CD14-positive monocyte (primary cell): ENCODE results near the gene ZFX. TPM values are rescaled to one million over a fixed set of nuclear protein-coding genes. Genes with fewer than 3 reads are reported as not detected.

Source experiments
- DNase-seq, 3 donors: peaks; one replicate each; pipeline ENCODE4 v3.0.0-alpha.2; 2011 to 2022
- H2AFZ ChIP-seq: 2 replicates; pipeline ENCODE4 v1.6.0; 2012; ENCODE audit warnings: mild to moderate bottlenecking, low read depth, low read length, inconsistent platforms; ENCODE audit not compliant: insufficient read depth, poor library complexity, severe bottlenecking
- H3K27ac ChIP-seq, 2 donors: 1 replicate in 1 of 2; 2 replicates in 1 of 2; pipeline ENCODE4 v1.5.1; 2012 to 2013; ENCODE audit warnings: low read length in 2 of 2, control low read depth in 1 of 2, inconsistent platforms in 1 of 2, low read depth in 1 of 2, mild to moderate bottlenecking in 1 of 2
- H3K27me3 ChIP-seq, 2 donors: one replicate each; pipeline versions ENCODE4 v1.6.0 to v1.6.1; 2011 to 2013; ENCODE audit warnings: low read length in 2 of 2; ENCODE audit not compliant: control insufficient read depth in 2 of 2, insufficient read depth in 2 of 2
- H3K36me3 ChIP-seq, 2 donors: replicated peaks in 1 of 2; 1 replicate in 1 of 2; 2 replicates in 1 of 2; pipeline versions ENCODE4 v1.5.1 to v1.6.1; 2012 to 2013; ENCODE audit warnings: low read length in 2 of 2, control low read depth in 1 of 2, inconsistent platforms in 1 of 2, mild to moderate bottlenecking in 1 of 2; ENCODE audit not compliant: insufficient read depth in 2 of 2, control insufficient read depth in 1 of 2
- H3K4me1 ChIP-seq, 2 donors: 1 replicate in 1 of 2; 2 replicates in 1 of 2; pipeline versions ENCODE4 v1.5.1 to v1.6.1; 2012 to 2013; ENCODE audit warnings: low read length in 2 of 2, control low read depth in 1 of 2, inconsistent platforms in 1 of 2, mild to moderate bottlenecking in 1 of 2, moderate library complexity in 1 of 2; ENCODE audit not compliant: insufficient read depth in 2 of 2, control insufficient read depth in 1 of 2
- H3K4me2 ChIP-seq: replicated peaks from 2 replicates; pipeline ENCODE3; 2012; ENCODE audit warnings: low read length, moderate library complexity, mild to moderate bottlenecking; ENCODE audit not compliant: poor library complexity, severe bottlenecking; ENCODE audit errors: extremely low read depth
- H3K4me3 ChIP-seq, 3 experiments: fragments of 200-600 bp in 1 of 3; sonication (generic) in 1 of 3; replicated peaks in 1 of 3; 1 replicate in 2 of 3; 2 replicates in 1 of 3; pipeline ENCODE4 v1.5.1; 2011 to 2013; ENCODE audit warnings: low read length in 3 of 3, mild to moderate bottlenecking in 3 of 3, control low read depth in 2 of 3, low read depth in 2 of 3, inconsistent platforms in 1 of 3, moderate library complexity in 1 of 3
- H3K79me2 ChIP-seq: 2 replicates; pipeline ENCODE4 v1.6.0; 2012; ENCODE audit warnings: mild to moderate bottlenecking, control low read depth, inconsistent platforms, low read length, moderate library complexity; ENCODE audit not compliant: insufficient read depth
- H3K9ac ChIP-seq: 2 replicates; pipeline ENCODE4 v1.6.0; 2017; ENCODE audit warnings: low read length, mild to moderate bottlenecking; ENCODE audit not compliant: insufficient read depth, poor library complexity, severe bottlenecking
- H3K9me3 ChIP-seq, 2 donors: replicated peaks in 1 of 2; 1 replicate in 1 of 2; 2 replicates in 1 of 2; pipeline versions ENCODE4 v1.5.1 to v1.6.1; 2012 to 2013; ENCODE audit warnings: low read length in 2 of 2, control low read depth in 1 of 2; ENCODE audit not compliant: control insufficient read depth in 1 of 2, insufficient read depth in 1 of 2
- H4K20me1 ChIP-seq: 2 replicates; pipeline ENCODE4 v1.6.0; 2012; ENCODE audit warnings: mild to moderate bottlenecking, low read length, control low read depth, moderate library complexity; ENCODE audit not compliant: insufficient read depth
- H3K27ac Mint-ChIP-seq, 7 donors: one replicate each; pipeline ENCODE4 v1.8.0; 2020; ENCODE audit warnings: mild to moderate bottlenecking in 7 of 7, mixed read lengths in 7 of 7, moderate library complexity in 6 of 7, inconsistent platforms in 2 of 7
- H3K27me3 Mint-ChIP-seq, 3 donors: one replicate each; pipeline ENCODE4 v1.8.0; 2021 to 2022; ENCODE audit warnings: low read depth in 3 of 3, mild to moderate bottlenecking in 3 of 3, mixed read lengths in 3 of 3, moderate library complexity in 3 of 3, inconsistent platforms in 1 of 3
- H3K36me3 Mint-ChIP-seq, 2 donors: one replicate each; pipeline ENCODE4 v1.8.0; 2020; ENCODE audit warnings: mixed read lengths in 2 of 2, inconsistent platforms in 1 of 2, mild to moderate bottlenecking in 1 of 2
- H3K4me1 Mint-ChIP-seq: one replicate; pipeline ENCODE4 v1.8.0; 2020; ENCODE audit warnings: mild to moderate bottlenecking, mixed read lengths
- H3K4me3 Mint-ChIP-seq, 2 donors: one replicate each; pipeline ENCODE4 v1.8.0; 2020; ENCODE audit warnings: mild to moderate bottlenecking in 2 of 2, mixed read lengths in 2 of 2, moderate library complexity in 1 of 2
- H3K9me3 Mint-ChIP-seq, 7 donors: one replicate each; pipeline ENCODE4 v1.8.0; 2020 to 2022; ENCODE audit warnings: mixed read lengths in 7 of 7, mild to moderate bottlenecking in 6 of 7, moderate library complexity in 6 of 7, inconsistent platforms in 2 of 7
- CTCF ChIP-seq: fragments of 200-600 bp; IDR thresholded peaks from one replicate; pipeline ENCODE4 v1.8.0; 2022; ENCODE audit warnings: antibody characterized with exemption, mild to moderate bottlenecking
- WGBS: methylation state at CpG from one replicate; pipeline ENCODE4 v1.1.5; 2013; ENCODE audit warnings: missing lambda C conversion rate; ENCODE audit not compliant: insufficient coverage; 5-methylcytosine and 5-hydroxymethylcytosine counted together
- intact Hi-C, 2 donors: fragments of 100-400 bp; cut with micrococcal nuclease; formaldehyde crosslinking; loops; one replicate each; pipeline versions ENCODE4 v1.15.0 to v1.15.1; 2023
- polyA plus RNA-seq, 3 donors: library from polyadenylated mRNA; depleted of rRNA in 1 of 3; unstranded in 2 of 3; stranded (reverse) in 1 of 3; fragments of 300-500 nt in 2 of 3; fragments of >200 nt in 1 of 3; fragmentation: Illumina TruSeq in 2 of 3; gene quantifications; 1 replicate in 2 of 3; 2 replicates in 1 of 3; pipeline ENCODE4 v1.2.3, GENCODE V29; 2012 to 2021

ZFX gene
- polyA plus RNA-seq, 3 donors: 22.3 to 31.1 (median 30.2) TPM

- no peaks in the 10 kb centered on the region for H3K79me2 ChIP-seq
- WGBS: no CpG with 5 or more reads among the region's 6 CpGs
These were observed 95.7 kb downstream of the ZFX start for GRCh38 chrX:24245202-24245601.

GRCh38 chrX:24248042-24248441 lies 98.5 kb downstream of the ZFX start:
- whole genome bisulfite sequencing: no CpG with 5 or more reads among the region's 4 CpGs
- peaks cover 1 to 47% (median 1%) of the 10 kb centered on the region in 3 donors for H3K27me3 Mint-ChIP-seq
- no peaks in the 10 kb centered on the region for H3K36me3 Mint-ChIP-seq

More at GRCh38 chrX:24245202-24245601, 95.7 kb downstream of the ZFX start:
- H4K20me1 ChIP-seq: no peaks in the 10 kb centered on the region
- no peaks in the 10 kb centered on the region for H3K9me3 ChIP-seq
- no peak overlapping the region for H3K9ac ChIP-seq
- no peak overlapping the region for H3K4me3 Mint-ChIP-seq
- no peak overlapping the region for H3K4me2 ChIP-seq
- no peak overlapping the region for H3K27ac ChIP-seq
- H3K27ac Mint-ChIP-seq: no peak overlapping the region
- no peak for TF ChIP-seq CTCF
- H3K27me3 Mint-ChIP-seq: peaks cover 0 to 44% (median 1%) of the 10 kb centered on the region in 3 donors
- peaks cover 21% of the 10 kb centered on the region for H3K4me1 Mint-ChIP-seq
- no peak overlapping the region for H3K4me3 ChIP-seq
- H2AFZ ChIP-seq: no peak overlapping the region
- DNase-seq: no peak
- peaks cover 0 to 10% of the 10 kb centered on the region in 2 donors for H3K27me3 ChIP-seq
- intact Hi-C loops: no loop called here
- H3K4me1 ChIP-seq: peaks cover 0 to 16% of the 10 kb centered on the region in 2 donors
- no peaks in the 10 kb centered on the region for H3K36me3 ChIP-seq
- H3K9me3 Mint-ChIP-seq: peaks cover 0 to 4% (median 0%) of the 10 kb centered on the region in 7 donors
- H3K36me3 Mint-ChIP-seq: no peaks in the 10 kb centered on the region

More at GRCh38 chrX:24248042-24248441, 98.5 kb downstream of the ZFX start:
- no peak overlapping the region for H2AFZ ChIP-seq
- Mint-ChIP-seq H3K27ac (no peak overlapping the region), H3K4me3 (no peak overlapping the region), H3K9me3 (peaks cover 0 to 3% (median 0%) of the 10 kb centered on the region in 7 donors), H3K4me1 (peaks cover 12% of the 10 kb centered on the region)
- H3K4me3 ChIP-seq: no peak overlapping the region
- H3K4me1 ChIP-seq: peaks cover 0 to 5% of the 10 kb centered on the region in 2 donors
- H3K4me2 ChIP-seq: no peak overlapping the region
- no peaks in the 10 kb centered on the region for H3K79me2 ChIP-seq
- H3K9ac ChIP-seq: no peak overlapping the region
- no peaks in the 10 kb centered on the region for H3K9me3 ChIP-seq
- H4K20me1 ChIP-seq: no peaks in the 10 kb centered on the region
- no peak for DNase-seq
- H3K27me3 ChIP-seq: peaks cover 0 to 16% of the 10 kb centered on the region in 2 donors
- no peak overlapping the region for H3K27ac ChIP-seq
- no peaks in the 10 kb centered on the region for H3K36me3 ChIP-seq
- intact Hi-C loops: no loop called here
- TF ChIP-seq CTCF: no peak
